GM21786 (cell line): ENCODE measurements around the gene ANO1.

Experiments
- ATAC-seq: cut with Tn5 transposase; IDR thresholded peaks from one replicate; pipeline ENCODE4 v1.9.1; 2021; ENCODE audit not compliant: unreplicated experiment

ANO1 gene

GRCh38 chr11:70049045-70049444, 29.1 kb upstream of the ANO1 start:
- ATAC-seq: no peak

GRCh38 chr11:70050243-70050642, 27.9 kb upstream of the ANO1 start:
- ATAC-seq: no peak

GRCh38 chr11:70054004-70054403, 24.1 kb upstream of the ANO1 start:
- ATAC-seq: no peak

- no peak for ATAC-seq
Observed at GRCh38 chr11:70055444-70055843, 22.7 kb upstream of the ANO1 start.

- no peak for ATAC-seq
Observed at GRCh38 chr11:70057080-70057479, 21.0 kb upstream of the ANO1 start.

- ATAC-seq: no peak
Observed at GRCh38 chr11:70059971-70060370, 18.1 kb upstream of the ANO1 start.

- no peak for ATAC-seq
Observed at GRCh38 chr11:70060611-70061293, 17.4 kb upstream of the ANO1 start.

GRCh38 chr11:70061734-70062133, 16.4 kb upstream of the ANO1 start:
- no peak for ATAC-seq

- ATAC-seq: no peak
Observed at GRCh38 chr11:70063121-70063520, 15.0 kb upstream of the ANO1 start.

GRCh38 chr11:70063555-70063954, 14.6 kb upstream of the ANO1 start:
- no peak for ATAC-seq

- ATAC-seq: no peak
Observed at GRCh38 chr11:70064008-70064725, 13.9 kb upstream of the ANO1 start.

GRCh38 chr11:70064726-70065317, 13.3 kb upstream of the ANO1 start:
- no peak for ATAC-seq

- ATAC-seq: no peak
Observed at GRCh38 chr11:70065318-70066135, 12.6 kb upstream of the ANO1 start.

GRCh38 chr11:70066136-70066520, 12.0 kb upstream of the ANO1 start:
- no peak for ATAC-seq

GRCh38 chr11:70066628-70067027, 11.5 kb upstream of the ANO1 start:
- no peak for ATAC-seq

GRCh38 chr11:70067036-70067435, 11.1 kb upstream of the ANO1 start:
- no peak for ATAC-seq

- ATAC-seq: no peak
Observed at GRCh38 chr11:70067591-70068341, 10.4 kb upstream of the ANO1 start.

GRCh38 chr11:70068345-70068744, 9.8 kb upstream of the ANO1 start:
- ATAC-seq: no peak

- no peak for ATAC-seq
Observed at GRCh38 chr11:70068950-70069349, 9.2 kb upstream of the ANO1 start.

GRCh38 chr11:70070706-70071105, 7.4 kb upstream of the ANO1 start:
- ATAC-seq: no peak

GRCh38 chr11:70071996-70072395, 6.1 kb upstream of the ANO1 start:
- no peak for ATAC-seq
